ENCODE data around the gene GSKIP.

Gene GSKIP

DNA sequence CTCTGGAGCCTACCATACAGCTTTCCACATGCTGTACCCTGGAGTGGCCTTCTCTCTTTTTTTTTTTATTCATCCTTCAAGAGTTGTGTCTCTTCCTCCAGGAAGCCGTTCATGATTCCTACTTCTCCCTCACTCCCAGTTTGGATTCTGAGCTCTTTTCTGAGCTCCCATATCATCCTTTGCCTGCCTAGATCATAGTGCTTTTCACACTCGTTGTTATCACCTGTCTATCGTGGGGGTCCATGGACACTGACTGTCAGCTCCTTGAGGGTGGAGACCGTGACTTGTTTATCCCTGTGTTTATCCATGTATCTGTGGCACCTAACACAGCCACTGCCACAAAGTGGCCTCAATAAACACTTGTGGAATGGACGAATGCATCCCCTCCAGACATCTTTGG is 35.6 kb downstream of the GSKIP start:
- no peak overlapping the region for H3K4me3 ChIP-seq (ENCODE audit: control insufficient read depth, low read depth, low read length)
- no peak for DNase-seq (ENCODE audit: low read depth)
- TF ChIP-seq, protein P1, sequence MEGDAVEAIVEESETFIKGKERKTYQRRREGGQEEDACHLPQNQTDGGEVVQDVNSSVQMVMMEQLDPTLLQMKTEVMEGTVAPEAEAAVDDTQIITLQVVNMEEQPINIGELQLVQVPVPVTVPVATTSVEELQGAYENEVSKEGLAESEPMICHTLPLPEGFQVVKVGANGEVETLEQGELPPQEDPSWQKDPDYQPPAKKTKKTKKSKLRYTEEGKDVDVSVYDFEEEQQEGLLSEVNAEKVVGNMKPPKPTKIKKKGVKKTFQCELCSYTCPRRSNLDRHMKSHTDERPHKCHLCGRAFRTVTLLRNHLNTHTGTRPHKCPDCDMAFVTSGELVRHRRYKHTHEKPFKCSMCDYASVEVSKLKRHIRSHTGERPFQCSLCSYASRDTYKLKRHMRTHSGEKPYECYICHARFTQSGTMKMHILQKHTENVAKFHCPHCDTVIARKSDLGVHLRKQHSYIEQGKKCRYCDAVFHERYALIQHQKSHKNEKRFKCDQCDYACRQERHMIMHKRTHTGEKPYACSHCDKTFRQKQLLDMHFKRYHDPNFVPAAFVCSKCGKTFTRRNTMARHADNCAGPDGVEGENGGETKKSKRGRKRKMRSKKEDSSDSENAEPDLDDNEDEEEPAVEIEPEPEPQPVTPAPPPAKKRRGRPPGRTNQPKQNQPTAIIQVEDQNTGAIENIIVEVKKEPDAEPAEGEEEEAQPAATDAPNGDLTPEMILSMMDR (IDR thresholded peaks at IDR 0.05; ENCODE audit: control insufficient read depth, insufficient read depth, low read depth, low read length, missing control alignments): no peak

DNA sequence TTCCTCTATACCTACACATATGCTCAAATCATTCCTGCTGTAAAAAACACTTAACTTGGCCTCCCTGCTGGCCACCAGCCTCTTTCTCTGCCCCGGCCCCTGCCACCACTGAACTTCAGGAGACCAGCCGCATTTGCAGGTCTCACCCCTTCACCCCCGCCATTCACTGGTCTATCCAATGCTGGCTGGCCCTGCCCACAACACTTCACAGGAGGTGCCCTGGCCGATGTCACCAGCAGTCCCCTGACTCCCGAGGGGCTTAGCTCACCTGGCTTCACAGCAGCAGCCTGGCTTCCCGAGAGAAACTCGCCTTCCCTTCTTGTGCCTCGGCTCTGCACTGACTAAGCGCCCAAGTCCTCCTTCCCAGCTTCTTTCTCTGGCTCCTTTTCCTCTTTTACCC is 36.1 kb downstream of the GSKIP start:
- TF ChIP-seq, protein P1 (IDR thresholded peaks at IDR 0.05; ENCODE audit: control insufficient read depth, insufficient read depth, low read depth, low read length, missing control alignments): no peak
- DNase-seq (ENCODE audit: low read depth): no peak
- H3K4me3 ChIP-seq (ENCODE audit: control insufficient read depth, low read depth, low read length): no peak overlapping the region

DNA sequence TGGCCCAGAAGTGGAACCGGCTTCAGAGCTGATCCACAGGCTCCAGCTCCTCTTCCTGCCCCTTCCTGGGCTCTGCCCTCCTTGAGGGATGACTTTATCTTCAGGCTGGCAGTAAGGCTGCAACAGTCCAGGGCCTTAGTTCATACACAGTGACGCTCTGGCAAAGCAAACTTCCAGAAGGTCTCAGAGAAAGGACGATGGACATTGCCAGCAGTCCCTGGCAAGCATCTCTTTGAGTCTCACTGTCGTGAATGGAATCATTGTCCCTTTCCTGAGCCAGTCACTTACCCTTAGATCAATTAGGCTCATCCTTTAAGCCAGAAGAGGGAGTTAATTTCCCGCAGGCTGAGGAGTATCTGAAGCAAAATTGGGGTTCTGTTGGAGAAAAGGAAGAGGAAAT is 37.2 kb downstream of the GSKIP start:
- DNase-seq (ENCODE audit: low read depth): no peak
- TF ChIP-seq, protein P1 (IDR thresholded peaks at IDR 0.05; ENCODE audit: control insufficient read depth, insufficient read depth, low read depth, low read length, missing control alignments): no peak
- no peak overlapping the region for H3K4me3 ChIP-seq (ENCODE audit: control insufficient read depth, low read depth, low read length)

- H3K4me3 ChIP-seq (ENCODE audit: control insufficient read depth, low read depth, low read length): no peak overlapping the region
- no peak for DNase-seq (ENCODE audit: low read depth)
- TF ChIP-seq, protein P1 (IDR thresholded peaks at IDR 0.05; ENCODE audit: control insufficient read depth, insufficient read depth, low read depth, low read length, missing control alignments): no peak
Measured at GRCh38 chr14:96403409-96403808, 40.1 kb downstream of the GSKIP start.

DNA sequence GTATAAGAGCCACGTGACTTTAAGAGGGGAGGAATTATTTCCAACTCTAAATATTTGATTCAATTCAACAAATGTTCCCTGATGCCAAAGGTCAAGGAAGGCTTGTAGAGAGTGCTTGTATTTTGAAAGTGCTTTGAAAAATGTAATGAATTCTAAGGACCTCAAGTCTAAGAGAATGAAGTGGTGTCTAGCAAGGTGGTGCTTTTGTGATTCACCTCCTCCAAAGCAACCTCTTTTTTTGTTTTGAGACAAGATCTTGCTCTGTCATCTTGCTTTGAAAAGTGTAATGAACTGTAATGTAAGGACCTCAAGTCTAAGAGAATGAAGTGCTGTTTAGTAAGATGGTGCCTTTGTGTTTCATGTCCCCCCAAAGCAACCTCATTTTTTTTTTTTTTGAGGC is 42.4 kb downstream of the GSKIP start:
- no peak for DNase-seq (ENCODE audit: low read depth)
- TF ChIP-seq, protein P1 (IDR thresholded peaks at IDR 0.05; ENCODE audit: control insufficient read depth, insufficient read depth, low read depth, low read length, missing control alignments): no peak
- no peak overlapping the region for H3K4me3 ChIP-seq (ENCODE audit: control insufficient read depth, low read depth, low read length)

DNA sequence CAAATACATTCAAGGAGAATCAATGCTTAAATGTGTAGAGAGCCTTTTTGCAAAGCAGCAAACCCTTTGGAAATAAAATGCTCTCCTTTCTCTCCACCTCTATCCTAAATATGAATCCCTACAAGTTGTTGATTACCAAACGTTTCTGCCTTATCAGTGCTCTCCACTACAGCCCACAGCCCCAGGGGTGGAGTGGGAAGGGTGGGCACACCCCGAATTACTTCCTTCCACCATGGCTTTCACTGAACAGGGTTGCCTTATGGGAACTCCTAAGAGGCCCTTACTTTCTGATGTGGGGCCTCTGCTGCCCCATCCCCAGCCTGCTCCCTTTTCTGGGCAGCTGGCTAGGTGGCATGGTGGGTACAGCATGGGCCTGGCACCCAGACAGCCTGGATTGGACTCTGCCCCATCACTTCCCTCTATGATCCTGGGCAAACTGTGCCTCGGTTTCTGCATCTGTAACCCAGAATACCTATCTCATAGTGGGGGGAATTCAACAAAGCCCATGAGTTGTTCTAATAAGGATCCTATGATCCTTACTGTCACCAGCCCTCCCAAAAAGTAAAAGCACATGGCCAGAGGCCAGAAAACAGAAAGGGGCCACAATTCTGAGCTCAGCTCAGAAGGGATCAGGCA is 44.7 kb downstream of the GSKIP start:
- H3K4me3 ChIP-seq (ENCODE audit: control insufficient read depth, low read depth, low read length): no peak overlapping the region
- DNase-seq (ENCODE audit: low read depth): no peak
- TF ChIP-seq, protein P1 (IDR thresholded peaks at IDR 0.05; ENCODE audit: control insufficient read depth, insufficient read depth, low read depth, low read length, missing control alignments): no peak

Data from AG09309 (cell line).